ENCODE results near the gene DNAJC5G.

Gene DNAJC5G, protein sequence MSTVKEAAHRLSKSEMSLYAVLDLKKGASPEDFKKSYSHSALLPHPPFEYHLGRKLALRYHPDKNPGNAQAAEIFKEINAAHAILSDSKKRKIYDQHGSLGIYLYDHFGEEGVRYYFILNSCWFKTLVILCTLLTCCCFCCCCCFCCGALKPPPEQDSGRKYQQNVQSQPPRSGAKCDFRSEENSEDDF

DNA sequence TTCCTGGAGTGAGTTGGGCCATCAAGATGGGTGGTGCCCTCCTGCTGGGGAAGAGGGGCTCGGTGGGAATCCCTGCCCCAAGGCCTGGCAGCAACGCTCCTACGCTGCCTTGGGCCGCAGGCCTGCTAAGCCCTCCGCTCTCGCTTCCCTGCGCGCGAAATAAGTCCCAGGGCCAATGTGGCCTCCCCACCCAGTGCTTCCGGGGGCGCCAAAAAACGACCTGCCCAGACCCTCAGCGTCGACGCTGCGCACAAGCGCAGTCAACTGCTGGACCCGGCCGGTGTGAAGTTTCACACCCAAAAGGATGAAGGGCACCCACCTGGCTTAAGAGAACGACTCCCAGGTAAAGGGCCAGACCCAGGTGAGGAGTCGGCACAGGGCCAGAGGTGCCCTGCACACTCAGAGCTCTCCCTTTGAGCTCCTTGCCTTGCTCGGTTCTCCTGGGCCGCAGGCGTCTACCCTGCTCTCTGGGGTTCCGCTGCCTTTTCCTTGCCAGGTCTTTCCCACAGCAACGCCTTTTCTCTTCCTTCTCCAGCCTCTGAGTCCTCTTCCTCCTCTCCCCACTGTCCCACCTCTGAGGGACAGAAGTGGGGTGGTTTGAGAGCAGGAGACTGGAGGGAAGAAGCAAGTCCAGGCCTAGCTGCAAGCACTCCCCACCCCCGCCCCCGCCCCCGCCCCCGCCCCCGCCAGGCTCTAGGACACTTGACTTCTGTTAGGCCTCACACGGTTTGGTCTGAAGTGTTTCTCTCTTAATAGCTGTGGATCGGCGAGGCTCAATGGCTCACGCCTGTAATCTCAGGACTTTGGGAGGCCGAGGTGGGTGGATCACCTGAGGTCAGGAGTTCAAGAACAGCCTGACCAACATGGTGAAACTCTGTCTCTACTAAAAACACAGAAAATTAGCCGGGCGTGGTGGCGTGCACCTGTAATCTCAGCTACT, at the start of gene DNAJC5G:
Gene DNAJC5G (plus strand): TSS at position 223 of the 940 bp plus-strand sequence. CDS start 1,296 bp downstream, outside the sequence.
- no peak for DNase-seq

DNA sequence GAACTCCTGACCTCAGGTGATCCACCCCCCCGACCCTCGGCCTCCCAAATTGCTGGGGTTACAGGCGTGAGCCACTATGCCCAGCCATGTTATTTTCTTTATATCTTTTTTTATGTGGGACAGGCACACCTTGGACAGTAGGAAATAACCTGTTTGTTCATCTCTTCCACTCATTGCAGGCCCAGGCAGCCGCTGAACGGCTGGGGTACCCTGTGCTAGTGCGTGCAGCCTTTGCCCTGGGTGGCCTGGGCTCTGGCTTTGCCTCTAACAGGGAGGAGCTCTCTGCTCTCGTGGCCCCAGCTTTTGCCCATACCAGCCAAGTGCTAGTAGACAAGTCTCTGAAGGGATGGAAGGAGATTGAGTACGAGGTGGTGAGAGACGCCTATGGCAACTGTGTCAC, 49.7 kb upstream of the DNAJC5G start:
- DNase-seq: no peak

DNA sequence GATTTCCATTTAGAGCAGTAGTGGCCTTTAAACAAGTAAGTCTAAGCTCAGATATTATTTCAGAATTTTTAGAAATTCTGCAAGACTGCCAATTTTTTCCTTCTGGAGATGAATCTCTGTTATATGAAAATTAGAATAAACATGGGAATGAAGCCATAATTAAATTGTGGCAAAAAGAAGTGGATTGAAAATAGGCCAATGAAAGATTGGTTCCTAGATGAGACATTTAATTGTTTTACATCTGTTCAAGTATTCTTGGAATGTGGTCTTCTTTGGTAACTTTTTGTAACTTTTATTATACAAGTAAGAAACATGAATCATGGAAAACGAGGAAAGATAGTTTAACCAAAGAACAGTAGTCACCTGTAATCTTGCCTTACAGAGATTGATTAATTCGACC, 47.7 kb upstream of the DNAJC5G start:
- DNase-seq: no peak

DNA sequence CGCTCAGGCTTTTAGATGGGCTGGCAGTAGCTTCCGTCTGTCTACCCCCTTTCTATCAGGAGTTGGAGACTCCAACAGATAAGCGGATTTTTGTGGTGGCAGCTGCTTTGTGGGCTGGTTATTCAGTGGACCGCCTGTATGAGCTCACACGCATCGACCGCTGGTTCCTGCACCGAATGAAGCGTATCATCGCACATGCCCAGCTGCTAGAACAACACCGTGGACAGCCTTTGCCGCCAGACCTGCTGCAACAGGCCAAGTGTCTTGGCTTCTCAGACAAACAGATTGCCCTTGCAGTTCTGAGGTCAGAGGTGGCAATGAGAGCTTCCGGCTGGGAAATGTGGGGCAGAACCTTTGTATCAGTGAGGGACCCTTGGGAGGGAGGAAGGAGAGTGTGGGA, 43.3 kb upstream of the DNAJC5G start:
- no peak for DNase-seq

DNA sequence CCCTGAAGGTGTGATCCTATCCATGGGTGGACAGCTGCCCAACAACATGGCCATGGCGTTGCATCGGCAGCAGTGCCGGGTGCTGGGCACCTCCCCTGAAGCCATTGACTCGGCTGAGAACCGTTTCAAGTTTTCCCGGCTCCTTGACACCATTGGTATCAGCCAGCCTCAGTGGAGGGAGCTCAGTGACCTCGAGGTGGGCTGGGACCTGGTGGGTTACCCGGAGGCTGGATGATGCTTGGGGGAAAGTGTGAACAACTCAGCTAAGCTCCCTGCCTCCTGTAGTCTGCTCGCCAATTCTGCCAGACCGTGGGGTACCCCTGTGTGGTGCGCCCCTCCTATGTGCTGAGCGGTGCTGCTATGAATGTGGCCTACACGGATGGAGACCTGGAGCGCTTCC, 41.9 kb upstream of the DNAJC5G start:
- no peak for DNase-seq

DNA sequence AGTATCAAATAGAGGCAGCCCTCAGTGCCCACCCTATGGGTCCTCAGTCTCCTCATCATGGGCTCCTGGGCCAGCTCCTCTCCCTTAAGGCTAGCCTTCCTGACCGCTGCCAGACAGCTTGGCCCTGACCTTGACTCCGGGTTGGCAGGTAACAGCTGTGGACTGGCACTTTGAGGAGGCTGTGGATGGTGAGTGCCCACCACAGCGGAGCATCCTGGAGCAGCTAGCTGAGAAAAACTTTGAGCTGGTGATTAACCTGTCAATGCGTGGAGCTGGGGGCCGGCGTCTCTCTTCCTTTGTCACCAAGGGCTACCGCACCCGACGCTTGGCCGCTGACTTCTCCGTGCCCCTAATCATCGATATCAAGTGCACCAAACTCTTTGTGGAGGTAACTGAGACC, 39.1 kb upstream of the DNAJC5G start:
- no peak for DNase-seq

DNA sequence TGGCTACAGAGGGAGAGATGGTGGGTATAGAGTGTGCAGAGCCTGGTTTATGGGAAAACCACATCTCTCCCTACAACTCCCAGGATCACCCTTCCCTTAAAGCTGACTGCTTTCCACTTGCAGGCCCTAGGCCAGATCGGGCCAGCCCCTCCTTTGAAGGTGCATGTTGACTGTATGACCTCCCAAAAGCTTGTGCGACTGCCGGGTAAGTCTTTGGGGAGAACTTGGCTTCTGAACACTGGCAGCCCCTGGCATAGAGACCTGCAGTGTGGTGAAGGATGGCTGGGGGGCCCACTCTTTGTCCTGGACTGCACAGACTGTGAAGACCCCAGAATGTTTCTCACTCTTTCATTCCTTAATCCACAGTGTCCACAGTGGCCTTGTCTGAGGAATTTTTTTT, 38.6 kb upstream of the DNAJC5G start:
- no peak for DNase-seq

DNA sequence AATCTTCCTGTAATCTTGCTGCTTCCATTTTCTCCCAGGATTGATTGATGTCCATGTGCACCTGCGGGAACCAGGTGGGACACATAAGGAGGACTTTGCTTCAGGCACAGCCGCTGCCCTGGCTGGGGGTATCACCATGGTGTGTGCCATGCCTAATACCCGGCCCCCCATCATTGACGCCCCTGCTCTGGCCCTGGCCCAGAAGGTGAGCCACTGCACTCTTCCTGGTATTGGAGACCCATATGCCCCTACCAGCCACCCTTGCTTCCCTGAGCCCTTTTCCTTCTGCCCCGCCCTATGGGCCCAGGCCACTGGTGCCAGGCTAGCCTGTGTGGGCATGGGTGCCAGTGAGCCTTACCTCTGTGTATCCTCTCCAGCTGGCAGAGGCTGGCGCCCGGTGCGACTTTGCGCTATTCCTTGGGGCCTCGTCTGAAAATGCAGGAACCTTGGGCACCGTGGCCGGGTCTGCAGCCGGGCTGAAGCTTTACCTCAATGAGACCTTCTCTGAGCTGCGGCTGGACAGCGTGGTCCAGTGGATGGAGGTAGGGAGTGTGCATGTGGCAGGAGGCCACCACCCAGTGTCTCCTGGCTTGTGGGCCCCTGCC, 37.8 kb upstream of the DNAJC5G start:
- DNase-seq: no peak

DNA sequence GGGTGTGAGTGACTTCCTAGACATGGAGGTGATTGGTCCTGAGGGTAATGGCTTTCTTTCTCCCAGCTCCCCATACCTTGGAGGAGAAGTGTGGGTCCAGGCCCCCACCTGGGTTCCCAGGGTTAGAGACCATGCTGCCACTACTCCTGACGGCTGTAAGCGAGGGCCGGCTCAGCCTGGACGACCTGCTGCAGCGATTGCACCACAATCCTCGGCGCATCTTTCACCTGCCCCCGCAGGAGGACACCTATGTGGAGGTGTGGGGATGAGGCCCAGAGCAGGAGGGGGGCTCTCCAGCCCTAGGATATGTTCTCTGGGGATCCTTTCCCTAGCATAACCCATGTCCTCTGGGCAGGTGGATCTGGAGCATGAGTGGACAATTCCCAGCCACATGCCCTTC, 36.3 kb upstream of the DNAJC5G start:
- DNase-seq: no peak

DNA sequence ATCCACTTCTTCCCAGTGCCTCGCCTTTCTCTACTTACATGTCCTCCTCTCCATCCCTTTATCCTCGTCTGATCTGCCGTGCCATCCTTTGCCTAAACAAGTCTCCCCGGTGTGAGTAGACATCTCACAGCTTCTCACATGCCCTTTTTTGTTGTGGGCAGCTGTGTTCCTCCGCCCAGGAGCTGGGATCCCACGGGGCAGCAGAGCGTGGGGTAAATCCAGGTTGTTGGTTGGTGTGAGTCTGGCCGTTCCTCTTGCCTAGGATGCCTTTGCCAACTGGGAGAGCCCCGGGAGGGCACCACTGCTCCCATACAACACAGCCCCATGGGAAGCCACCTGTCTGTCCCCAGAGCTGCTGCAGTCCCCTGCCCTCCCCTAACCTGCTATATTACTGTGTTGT, 34.8 kb upstream of the DNAJC5G start:
- DNase-seq: no peak

DNA sequence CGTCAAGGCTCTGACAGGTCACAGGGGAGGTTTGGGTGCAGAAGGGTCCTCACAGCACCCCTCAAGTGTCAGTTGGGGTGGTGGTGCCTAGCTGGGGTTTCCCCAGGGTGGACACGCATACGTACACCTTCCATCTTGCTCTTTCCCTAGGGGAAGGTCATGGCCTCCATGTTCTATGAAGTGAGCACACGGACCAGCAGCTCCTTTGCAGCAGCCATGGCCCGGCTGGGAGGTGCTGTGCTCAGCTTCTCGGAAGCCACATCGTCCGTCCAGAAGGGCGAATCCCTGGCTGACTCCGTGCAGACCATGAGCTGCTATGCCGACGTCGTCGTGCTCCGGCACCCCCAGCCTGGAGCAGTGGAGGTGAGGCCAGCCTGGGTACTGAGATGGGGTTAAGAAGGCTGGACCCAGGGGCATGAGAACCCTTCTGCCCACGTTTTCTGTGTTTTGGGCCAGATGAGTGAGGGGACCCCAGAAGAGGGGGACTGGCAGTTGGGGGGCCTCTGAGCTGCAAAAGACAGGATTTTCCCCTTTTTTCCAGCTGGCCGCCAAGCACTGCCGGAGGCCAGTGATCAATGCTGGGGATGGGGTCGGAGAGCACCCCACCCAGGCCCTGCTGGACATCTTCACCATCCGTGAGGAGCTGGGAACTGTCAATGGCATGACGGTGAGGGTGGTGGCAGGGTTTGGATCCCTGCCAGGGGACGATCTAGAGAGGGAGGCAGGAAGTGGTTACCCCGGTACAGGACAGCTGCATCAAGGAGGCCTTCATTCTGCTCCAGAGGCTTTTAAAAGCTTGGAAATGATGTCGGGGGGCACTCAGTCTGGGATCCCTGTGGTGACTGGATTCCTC, 33.2 kb upstream of the DNAJC5G start:
- DNase-seq: no peak

DNA sequence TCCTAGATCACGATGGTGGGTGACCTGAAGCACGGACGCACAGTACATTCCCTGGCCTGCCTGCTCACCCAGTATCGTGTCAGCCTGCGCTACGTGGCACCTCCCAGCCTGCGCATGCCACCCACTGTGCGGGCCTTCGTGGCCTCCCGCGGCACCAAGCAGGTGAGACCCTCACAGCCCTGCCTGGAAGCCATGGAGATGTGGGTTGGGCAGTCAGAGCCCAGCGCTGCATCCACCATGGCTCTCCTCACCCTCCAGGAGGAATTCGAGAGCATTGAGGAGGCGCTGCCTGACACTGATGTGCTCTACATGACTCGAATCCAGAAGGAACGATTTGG, 32.6 kb upstream of the DNAJC5G start:
- DNase-seq: no peak

DNA sequence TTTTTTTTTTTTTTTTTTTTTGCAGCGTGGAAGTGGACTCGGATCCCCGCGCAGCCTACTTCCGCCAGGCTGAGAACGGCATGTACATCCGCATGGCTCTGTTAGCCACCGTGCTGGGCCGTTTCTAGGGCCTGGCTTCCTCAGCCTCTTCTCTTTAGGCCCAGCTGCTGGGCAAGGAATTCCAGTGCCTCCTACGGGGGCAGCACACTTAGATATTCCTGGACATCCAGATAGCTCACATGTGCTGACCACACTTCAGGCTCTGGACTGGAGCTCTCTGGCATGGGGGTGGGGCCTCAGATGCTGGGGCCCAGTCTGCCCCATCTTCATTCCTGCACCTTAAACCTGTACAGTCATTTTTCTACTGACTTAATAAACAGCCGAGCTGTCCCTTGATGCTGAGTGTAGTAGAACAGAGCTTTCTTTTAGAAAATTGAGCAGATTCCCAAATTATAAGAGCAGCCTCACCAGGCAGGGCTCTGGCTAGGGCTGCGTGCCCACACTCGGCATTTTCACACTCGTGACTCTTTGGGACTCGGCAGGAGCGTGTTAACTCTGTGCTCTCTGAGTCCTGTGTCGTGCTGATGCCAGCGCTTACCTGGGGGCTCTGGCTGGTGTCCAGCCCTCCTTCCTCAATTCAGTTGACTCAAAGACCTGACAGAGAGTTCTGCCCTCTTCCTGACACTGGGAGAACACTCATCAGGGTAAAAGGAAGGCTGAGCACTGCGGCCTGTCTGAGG, 31.7 kb upstream of the DNAJC5G start:
- no peak for DNase-seq

DNA sequence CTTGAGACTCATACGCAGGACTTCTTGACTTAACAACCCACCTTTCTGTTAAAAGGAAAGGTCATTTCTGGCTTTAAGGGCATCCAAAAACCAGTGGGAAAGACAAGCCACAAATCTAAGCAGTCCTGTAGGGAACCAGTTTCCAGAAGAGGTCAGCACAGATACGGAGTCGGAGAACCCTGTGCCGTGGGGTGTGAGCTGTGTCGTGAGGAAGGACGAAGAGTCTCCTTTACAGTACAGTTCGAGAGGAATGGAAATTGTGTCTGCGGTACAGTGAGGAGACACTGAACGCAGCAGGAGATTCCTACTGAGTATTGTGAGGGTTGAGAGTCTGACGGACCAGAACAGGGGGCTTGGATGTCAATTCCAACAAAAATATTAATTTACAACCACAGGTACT, 30.1 kb upstream of the DNAJC5G start:
- no peak for DNase-seq

DNA sequence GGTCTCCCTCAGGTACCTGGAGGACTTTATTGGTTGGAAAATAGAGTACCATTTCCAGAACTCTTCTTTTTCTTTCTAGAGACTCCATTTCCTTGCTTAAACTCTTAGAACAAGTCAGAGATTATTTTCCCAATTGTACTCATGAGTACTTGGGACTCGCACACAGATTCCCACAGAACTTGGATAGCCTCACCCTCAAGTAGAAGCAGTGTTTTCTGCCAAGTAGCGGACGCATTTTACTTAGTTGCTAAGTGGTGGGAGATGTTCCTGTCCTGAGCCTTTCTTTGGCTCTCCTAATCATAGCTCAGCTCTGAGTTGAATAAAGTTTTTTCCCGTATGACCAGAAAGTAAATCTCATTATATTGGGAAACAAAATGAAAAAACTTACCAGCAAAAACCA, 29.6 kb upstream of the DNAJC5G start:
- no peak for DNase-seq

DNA sequence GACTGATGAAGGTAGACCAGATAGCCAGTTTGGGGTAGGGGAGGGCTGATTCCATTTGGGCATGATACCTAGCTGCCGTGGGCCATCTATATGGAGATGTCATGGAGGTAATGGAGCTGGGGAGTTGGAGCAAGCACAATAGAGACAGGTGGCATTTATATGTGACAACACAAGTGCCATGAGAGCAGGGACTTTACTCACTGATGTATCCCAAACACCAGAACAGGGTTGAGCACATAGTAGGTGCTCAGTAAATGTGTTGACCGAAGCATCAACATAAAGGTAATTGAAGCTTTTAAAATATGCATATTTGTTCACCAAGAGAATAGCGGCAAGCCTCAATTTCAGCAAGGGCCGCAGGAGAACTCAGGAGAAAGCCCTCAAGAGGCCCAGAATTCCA, 27.3 kb upstream of the DNAJC5G start:
- DNase-seq: no peak

DNA sequence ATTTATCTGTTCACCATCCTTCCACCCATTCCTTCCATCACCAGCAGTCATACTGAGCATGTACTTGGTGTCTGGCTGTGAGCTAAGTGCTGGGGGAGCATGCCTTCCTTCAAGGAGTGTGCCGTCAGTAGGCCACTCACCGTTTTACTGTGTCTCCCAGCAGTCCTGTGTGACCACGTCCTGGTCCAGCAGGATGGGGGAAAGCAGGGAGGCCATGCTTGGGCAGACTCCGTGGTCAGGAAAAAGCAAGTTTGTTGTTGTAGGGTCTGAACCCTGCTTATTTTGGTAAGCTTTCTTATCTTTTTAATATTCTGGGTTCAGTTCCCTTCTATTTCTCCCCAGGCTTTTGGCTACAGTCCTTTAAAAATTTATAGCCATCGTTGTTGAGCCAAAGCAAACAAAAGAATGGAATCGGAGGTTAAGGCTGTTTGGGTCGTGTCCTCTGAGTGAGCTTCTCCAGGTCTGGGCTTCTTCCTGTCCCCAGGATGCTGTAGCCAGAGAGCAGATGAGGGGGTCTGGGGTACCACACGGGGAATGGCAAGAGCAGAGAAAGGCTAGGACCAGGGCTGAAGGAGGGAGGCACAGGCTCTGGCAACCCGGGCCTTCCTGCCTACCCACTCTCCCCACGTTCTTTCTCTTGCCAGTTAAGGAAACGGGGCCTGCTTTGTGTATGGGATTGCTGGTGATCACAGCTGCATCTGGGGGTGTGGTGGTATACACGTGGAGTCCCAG, 25.9 kb upstream of the DNAJC5G start:
- no peak for DNase-seq

DNA sequence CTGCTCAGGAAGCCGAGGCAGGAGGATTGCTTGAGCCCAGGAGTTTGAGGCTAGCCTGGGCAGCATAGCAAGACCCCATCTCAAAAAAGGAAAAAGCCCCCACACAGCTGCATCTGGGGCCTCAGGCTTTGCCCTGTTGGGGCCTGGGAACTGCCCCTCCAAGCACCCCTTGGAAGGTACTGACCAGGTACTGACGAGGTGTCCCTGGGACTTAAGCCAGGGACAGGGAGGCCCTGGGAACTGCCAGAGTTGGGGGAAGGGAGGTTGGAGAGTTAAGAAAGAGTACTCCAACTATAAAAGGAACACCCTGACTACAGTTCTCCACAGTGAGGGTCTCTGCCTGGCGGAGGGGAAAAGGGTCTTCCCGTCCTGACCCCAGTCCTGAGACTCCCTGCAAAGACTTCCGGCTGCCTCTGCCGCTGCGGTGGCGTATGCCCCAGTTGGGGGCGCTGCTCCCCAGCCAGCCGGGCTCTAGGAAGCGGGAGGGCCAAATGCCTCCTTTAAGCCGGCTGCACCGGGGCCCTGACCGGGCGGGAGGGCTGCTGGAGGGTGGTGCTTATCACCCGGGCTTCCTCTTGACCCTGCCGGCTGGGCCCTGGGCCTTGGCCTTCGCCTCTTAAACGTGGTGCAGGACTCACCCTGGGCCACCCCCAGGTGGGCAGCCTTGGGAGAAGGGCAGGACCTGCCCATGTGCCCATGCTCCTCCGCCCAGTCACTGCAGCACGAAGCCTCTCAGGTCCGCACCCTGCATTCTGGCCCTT, 25.2 kb upstream of the DNAJC5G start:
- peak; percentile 86 for DNase-seq

DNA sequence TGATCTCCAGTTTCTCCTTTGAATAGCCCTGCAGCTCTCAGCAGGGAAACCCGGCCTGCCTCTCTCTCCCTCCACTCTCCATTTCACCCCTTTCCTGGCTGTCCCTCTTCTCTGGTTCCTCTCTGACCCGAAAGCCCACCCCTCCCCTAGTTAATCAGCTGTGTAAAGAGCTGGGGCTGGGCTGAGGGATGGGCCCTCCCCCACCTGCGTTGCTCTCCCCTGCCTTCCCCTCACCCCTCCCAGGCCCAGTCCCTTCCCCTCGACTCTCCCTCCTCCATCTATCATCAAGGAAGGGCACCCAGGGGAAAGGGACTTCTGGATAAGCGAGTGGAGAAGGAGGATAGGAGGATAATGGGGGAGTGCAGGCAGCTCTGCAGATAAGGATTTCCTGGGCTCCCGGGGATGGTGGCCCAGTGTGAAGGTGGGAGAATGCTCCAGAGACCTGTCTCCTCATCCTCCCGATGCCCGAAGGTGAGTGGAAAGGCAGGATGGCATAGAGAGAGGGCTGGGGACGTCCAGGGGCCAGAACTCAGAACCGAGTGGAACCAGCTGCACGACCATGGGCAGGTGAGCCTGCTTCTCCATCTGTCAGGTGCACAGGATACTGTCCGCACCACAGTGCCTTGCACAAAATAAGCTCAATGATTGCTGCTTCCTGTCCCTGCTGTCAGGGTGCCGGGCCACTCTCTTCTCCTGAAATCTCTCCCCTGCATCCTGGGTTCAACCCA, 24.4 kb upstream of the DNAJC5G start:
- DNase-seq: no peak

DNA sequence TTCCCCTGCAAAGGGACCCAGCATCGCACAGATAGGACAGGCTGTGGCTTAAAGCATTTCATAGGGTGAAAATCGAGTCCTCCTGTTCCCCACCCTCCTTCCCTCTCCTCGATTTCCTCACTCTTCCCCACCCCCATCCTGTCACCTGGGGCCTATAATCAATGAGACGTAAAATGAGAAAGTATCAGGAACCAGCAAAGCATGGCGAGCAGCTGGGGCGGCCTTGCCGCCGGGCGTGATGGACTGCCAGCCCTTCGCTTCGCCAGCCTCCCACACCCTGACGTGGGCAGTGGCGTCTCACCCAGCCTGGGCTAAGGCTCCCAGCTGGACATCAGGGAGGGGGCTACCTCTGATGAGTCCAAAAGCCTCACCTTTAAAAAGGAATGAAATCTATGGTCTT, 23.5 kb upstream of the DNAJC5G start:
- no peak for DNase-seq

Measured in activated CD8-positive, alpha-beta memory T cell treated with anti-CD3 and anti-CD28 coated beads, Interleukin-2, amount 50 U/mL, for 48 hours (primary cell).